ENCODE data around the gene ASH1L.
"Not testable (repeated sequence)": the region's sequence is repeated elsewhere in the genome, so short reads cannot be mapped to it uniquely, and the experiment has no call there.

Gene ASH1L

DNA sequence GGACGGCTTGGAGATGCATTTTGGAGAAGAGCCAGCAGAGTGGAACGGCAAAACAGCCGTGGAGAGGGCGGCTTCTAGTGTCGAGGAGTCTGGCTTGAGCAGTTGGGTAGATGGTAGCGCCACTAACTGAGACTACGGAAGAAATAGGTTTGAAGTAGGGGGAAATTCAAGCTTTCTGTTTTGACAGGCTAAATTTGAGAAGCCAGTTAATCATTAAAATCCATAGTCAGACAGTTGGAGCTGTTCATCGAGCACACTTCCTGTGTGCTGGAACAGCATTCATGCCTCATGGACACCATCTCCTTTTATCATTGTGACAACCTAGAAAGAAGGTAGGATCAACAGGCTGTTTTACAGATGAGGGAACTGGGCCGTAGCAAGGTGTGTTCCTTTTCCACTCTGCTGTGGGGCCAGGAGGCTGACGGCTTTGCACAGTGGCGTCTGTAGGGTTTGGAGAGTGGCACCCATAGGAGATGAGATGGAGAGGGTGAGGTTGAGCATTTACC is 258.0 kb downstream of the ASH1L start:
- no peak for DNase-seq

DNA sequence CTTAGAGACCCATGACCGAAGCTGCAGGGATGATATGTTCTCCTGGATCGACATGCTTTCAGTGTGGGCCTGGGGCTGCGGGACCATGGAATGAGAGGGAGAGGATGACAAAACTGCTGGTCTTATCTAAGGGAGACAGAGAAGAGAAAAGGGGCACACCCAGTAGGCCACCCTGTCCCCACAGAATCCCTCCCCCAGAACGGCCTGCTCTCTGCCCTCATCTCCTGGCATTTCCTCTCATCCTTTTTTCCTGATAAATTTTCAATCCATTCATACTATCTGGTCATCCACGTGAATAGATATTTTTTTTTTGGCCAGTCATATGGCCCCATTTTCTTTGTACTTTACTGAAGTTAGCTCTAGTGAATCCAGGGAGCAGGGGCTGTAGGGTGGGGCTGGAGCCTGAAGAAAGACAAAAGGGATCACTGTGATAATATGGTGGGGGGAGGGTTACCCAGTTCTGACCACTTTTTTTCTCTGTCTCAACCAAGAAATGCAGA is 261.2 kb downstream of the ASH1L start, which contains the start of gene PKLR:
Gene PKLR (minus strand): TSS at position 97 of the 500 bp plus-strand sequence. CDS start 43 bp downstream, at position 54.
- DNase-seq: no peak

DNA sequence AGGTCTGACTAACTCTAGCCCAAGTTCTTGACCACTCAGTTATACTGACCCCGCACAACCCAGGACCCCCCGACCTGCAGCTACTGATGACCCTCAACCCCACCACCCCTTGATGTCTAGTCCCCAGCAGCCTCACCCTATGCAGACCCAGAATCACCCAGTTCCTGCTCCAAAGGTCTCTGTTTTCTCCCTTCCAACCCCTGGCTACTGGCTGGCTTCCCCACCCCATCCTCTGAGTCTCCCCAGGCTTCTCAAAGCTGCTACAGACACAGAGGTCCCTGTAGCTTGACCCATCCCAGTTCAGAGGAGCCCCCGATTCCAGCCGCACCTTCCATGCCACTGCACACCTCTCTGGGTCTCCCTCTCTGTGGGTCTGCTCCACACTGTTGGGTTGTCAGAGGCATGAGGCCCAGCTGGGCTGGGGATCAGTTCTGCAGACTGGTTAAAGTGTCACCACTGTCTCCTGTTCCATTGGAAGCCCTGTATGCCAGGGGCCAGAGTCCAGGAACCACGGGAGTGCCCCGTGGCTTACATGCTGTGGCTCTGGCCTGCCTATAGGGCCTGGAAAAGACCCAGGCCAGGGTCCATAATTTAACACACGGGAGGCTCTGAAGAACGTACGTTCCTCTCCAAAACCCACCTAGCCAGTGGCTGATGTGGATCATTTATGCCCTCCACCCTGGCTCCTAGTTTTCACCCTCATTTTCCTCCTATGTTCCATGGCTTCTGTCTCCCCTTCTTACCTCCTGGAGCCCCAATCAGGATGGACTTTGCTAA is 261.9 kb downstream of the ASH1L start:
- no peak for DNase-seq

DNA sequence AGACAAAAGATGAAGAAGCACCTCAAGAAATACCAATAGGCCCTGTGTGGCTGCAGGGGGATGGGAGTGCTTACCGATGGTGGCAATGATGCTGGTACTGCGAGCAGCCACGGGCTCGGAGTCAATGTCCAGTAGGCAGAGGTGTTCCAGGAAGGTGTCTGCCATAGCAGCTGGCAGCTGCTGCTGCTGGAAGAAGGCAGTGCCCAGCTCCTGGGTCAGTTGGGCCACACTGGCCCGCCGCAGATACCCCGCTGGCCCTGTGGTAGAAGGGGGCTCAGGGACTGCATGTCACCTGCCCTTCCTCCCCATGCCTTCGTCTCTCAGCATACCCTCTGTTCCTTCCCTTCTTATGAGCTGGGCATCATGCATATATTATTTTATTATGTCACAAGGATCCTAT is 262.6 kb downstream of the ASH1L start:
- no peak for DNase-seq

DNA sequence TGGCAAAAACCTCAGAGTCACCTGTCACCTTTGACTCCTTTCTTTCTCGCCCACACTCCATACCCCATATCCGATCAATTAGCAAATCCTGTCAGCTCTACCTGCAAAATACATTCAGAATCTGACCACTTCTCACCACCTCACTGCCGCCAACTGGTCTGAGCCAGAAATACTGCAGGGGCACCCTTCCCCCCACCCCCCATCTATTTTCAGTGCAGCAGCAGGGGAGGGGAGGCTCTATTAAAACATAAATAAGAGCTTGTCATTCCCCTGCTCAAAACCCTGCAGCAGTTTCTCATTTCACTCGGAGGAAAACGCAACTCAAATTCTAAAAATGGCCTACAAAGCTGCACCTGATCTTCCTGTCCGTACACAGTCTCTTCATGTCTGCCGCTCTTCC is 265.2 kb downstream of the ASH1L start:
- DNase-seq: no peak

DNA sequence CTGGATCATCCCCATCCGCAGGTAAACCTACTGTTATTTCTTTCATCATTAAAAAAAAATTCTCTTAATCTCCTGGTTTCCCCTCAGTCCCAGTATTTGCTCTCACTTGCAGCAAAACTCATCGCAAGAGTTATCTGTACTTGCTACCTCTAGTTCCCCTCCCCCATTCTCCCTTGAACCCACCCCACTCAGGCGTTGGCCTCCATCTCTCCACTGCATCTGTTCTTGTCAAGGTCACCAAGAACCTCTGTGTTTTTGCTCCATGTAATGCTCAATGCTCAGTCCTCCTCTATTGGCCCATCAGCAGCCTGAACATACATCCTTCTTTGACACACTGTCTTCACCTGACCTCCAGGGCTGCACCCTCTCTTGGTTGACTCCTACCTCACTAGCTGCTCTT is 265.9 kb downstream of the ASH1L start:
- no peak for DNase-seq

DNA sequence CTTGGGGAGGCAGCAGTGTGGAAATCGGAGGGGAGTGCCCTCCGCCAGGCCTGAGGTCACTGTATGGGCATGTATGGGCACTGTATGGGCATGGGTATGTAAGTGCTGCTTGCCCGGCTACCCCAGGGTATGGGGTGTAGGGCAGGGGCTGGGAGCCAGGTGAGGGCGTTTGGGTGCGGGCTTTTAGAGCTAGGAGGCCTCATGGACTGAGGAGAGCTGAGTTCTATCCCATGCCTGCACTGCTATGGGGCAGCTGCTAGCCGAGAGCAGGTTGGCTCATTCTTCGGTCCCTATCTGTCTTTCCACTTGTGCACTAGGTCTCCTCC is 266.7 kb downstream of the ASH1L start:
- DNase-seq: no peak

DNA sequence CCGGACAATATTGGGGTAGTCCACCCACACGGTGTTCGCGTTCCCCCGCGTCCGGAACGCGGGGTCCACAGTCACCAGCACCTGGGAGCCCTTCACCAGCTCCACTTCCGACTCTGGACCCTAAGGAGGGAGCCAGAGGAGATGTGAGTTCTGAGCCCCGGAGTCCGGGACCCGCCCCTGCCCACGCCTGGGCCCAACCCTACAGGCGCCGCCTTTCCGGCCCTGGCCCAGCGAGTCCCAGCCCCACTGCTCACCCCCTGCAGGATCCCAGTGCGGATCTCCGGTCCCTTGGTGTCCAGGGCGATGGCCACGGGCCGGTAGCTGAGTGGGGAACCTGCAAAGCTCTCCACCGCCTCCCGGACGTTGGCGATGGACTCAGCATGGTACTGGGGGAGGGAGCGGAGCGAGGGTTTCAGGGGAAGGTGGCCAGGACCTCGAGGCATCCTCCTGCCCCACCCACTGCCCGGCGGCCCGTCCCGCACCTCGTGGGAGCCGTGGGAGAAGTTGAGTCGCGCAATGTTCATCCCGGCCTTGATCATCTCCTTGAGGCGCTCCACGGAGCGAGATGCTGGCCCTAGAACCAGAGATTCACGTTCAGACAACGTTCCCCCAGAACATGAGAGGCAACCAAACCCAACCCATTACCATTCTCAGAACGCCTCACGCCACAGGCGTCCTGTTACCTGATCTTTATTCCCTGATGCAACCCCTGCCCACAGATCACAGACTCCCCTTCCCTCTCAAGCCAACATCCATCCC is 267.2 kb downstream of the ASH1L start:
- no peak for DNase-seq

DNA sequence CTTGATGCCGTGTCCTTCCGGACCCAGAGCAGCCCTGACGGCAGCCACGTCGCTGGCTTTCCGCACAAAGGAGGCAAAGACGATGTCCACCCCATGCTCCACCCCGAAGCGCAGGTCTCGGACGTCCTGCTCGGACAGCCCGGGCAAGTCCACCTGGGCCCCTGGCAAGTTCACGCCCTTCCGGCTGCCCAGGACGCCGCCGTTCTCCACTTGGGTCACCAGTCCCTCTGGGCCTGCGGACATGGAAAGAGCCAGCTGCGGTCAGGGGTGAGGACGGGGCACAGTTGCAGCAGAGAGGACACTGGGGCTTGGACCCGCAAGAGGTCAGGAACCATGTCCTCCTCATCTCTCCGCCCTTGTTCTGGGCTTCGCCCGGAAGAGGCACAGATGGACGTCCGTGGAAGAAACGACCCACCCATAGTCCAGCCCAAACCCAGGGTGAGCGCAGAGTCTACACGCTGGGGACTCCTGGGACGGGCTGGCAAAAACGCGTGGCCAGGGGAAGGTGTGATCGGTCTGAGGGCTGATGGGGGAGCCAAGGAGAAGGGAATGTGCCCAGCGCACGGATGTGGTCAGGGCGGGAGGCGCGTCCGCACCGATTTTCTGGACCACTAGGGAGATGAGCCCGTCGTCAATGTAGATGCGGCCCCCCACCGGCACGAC is 268.0 kb downstream of the ASH1L start:
- no peak for DNase-seq

DNA sequence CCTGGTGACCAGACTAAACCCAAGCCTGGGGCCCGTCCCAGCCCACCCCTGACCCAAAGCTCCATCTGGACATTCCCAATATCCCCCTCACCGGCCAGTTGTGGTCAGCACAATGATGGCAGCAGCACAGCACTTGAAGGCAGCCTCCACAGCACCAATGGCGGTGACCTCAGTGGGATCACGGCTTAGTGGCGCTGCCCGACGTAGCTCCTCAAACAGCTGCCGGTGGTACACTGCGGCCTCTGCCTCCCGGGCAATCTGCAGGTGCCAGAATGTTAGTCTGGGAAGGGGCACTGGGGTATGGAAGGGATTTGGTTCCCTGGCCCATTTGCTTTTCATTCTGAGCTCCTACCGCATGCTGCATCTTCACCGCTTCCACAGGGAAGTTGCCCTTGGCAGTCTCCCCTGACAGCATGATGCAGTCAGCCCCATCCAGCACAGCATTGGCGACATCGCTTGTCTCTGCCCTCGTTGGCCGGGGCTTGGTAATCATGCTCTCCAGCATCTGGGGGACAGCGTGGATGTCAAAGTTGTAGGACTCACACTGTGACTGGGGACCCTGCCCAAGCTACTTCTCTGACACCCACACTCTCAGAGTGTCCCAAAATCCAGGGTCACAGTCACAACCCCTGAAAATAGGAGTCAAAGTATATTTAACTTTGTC is 269.4 kb downstream of the ASH1L start:
- DNase-seq: no peak

DNA sequence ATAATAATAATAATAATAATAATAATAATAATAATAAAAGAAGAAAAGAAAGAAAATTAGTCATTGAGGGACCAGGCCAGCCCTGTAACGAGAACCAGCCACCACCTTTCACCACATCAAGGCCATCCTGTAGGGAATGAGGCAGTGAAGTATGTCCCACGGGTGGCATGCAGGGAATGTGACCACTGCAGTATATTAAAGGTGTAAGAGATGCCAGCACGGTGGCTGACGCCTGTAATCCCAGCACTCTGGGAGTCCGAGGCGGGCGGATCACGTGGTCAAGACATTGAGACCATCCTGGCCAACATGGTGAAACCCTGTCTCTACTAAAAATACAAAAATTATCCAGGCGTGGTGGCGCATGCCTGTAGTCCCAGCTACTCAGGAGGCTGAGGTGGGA is 271.6 kb downstream of the ASH1L start:
- not testable (repeated sequence) for DNase-seq

DNA sequence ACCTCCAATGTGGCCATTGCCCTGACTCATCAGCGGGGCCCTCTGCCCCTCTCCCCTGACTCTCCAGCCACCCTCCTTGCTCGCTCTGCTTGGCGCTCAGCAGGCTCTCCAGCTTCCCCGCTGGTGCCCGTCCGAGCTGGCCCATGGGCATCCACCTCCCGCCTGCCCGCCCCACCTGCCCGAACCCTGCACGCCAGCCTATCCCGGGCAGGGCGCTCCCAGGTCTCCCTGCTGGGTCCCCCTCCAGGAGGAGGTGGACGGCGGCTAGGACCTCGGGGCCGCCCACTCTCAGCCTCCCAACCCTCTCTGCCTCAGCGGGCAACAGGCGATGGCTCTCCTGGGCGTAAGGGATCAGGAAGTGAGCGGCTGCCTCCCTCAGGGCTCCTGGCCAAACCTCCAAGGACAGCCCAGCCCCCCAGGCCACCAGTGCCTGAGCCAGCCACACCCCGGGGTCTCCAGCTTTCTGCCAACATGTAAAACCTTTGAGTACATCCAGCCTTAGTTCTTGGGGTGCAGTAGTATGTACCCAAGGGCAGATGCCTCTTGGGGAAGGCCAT is 274.5 kb downstream of the ASH1L start:
- no peak for DNase-seq

DNA sequence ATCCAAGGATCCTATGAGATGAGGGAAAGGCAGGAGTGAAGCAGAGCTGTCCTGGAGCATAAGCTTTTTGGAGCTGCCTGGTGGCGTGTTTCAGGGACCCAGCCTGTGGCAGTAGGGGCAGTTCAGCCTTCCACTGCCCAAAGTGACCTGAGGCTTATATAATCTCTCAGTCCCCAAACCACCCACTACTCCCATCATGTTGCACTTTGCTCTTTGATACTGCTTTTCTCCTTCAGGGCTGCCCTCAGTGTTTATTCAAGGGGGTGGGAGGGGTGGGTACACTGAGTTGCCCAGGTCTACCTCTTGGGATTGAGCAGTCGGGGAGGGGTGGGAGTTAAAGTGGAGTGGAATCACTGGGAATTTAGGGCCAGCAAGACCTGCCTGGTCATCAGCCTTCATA is 276.1 kb downstream of the ASH1L start:
- DNase-seq: no peak

DNA sequence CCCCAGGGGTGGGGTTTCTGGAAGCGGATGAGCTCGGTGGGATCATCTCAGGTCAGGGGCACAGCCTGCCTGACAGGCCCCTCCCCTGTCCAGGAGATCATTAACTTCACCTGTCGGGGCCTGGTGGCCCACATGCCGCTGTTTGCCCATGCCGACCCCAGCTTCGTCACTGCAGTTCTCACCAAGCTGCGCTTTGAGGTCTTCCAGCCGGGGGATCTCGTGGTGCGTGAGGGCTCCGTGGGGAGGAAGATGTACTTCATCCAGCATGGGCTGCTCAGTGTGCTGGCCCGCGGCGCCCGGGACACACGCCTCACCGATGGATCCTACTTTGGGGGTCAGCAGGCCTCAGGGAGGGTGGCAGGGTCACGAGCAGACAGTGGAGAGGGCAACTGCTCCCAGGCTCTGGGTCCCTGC is 277.0 kb downstream of the ASH1L start:
- no peak for DNase-seq

Measured in suppressor macrophage treated with lipopolysaccharide for 1 hour (primary cell).